ENCODE data around the gene HLA-G. TPM values are rescaled to one million over a fixed set of nuclear protein-coding genes. Genes with fewer than 3 reads are reported as not detected.

The HLA-G gene
- total and polyA plus RNA-seq, 2 donors (not counting 3 experiments of a cell fraction or from before 2014, with no cell fraction given): 0.24 TPM; not detected in 1

DNA sequence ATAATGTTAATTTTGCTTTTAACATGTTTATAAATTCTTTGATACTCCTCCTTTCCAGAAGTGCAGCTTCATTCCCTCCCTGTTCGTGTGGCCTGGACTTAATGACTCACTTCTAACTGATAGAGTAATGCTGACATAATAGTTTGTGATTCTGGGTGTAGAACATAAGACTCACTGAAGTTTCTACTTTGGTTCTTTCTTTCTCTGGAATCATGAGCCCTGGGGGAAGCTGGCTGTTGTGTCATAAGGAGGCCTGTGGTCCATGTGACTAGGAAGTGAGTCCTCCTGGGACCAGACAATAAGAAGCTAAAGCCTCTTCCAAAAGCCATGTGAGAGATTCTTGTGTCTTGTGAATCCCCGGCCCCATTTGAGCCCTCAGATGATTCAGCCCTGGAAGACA, 30.5 kb upstream of the HLA-G start:
- H2AFZ ChIP-seq (ENCODE audit: low read depth, low read length): no peak overlapping the region
- H3K4me2 ChIP-seq (ENCODE audit: insufficient read depth, low read length): no peak overlapping the region
- DNase-seq (ENCODE audit: low read depth, low spot score) (no peak), FAIRE-seq (no peak)
- POLR2A ChIA-PET: no interaction called here
- H3K27ac ChIP-seq (ENCODE audit: insufficient read depth, low read depth, low read length): no peak overlapping the region
- dilution Hi-C loops (cut with MboI; ENCODE audit: extremely low pct_ligation_motif_present, low sequenced_read_pairs) (loop anchor here (10.0 kb wide), 1 partner anchor 158 kb away; no protein-coding TSS in a partner anchor), intact Hi-C loops (cut with micrococcal nuclease) (no loop called here)
- H3K4me1 ChIP-seq (ENCODE audit: control insufficient read depth, extremely low read depth, insufficient read depth, low read length): no peaks in the 10 kb centered on the region
- no peaks in the 10 kb centered on the region for H3K9me3 ChIP-seq (replicated peaks; ENCODE audit: control insufficient read depth, insufficient read depth, low read length)
- no peak overlapping the region for H3K4me3 ChIP-seq (replicated peaks in 1 of 3; ENCODE audit: insufficient read depth in 1 of 3, low read depth in 1 of 3, low read length in 3 of 3)
- no peaks in the 10 kb centered on the region for H3K9me1 ChIP-seq (replicated peaks; ENCODE audit: control insufficient read depth, extremely low read depth, insufficient read depth, low read length)
- H3K36me3 ChIP-seq (ENCODE audit: control insufficient read depth in 2 of 2, extremely low read depth in 1 of 2, insufficient read depth in 2 of 2, low read length in 2 of 2): no peaks in the 10 kb centered on the region
- TF ChIP-seq CTCF (IDR thresholded peaks at IDR 0.05; ENCODE audit: extremely low read depth in 1 of 2, insufficient read depth in 1 of 2, low read depth in 1 of 2, low read length in 2 of 2) (no peak), EZH2 (IDR thresholded peaks at IDR 0.05; ENCODE audit: borderline replicate concordance, low read depth, low read length, severe bottlenecking) (no peak), FOS (IDR thresholded peaks at IDR 0.05; ENCODE audit: borderline replicate concordance, insufficient read depth, low read length) (no peak), MYC (IDR thresholded peaks at IDR 0.05; ENCODE audit: low read depth, low read length) (no peak), JUN (IDR thresholded peaks at IDR 0.05; ENCODE audit: borderline replicate concordance, insufficient read depth, insufficient read length, low read depth) (no peak), POLR2A (IDR thresholded peaks at IDR 0.05; ENCODE audit: low read depth, low read length) (no peak)
- no peaks in the 10 kb centered on the region for H3K79me2 ChIP-seq (ENCODE audit: control insufficient read depth, insufficient read depth, low read length)
- CTCF ChIA-PET: interaction anchor here (1.1 kb wide), 1 partner anchor 59 kb away, joined by 6 read pairs; no protein-coding TSS in a partner anchor
- H4K20me1 ChIP-seq (replicated peaks; ENCODE audit: control insufficient read depth, extremely low read depth, insufficient read depth, low read length): no peaks in the 10 kb centered on the region
- H3K27me3 ChIP-seq (ENCODE audit: control insufficient read depth in 2 of 2, insufficient read depth in 2 of 2, low read length in 2 of 2): peaks cover 19 to 38% of the 10 kb centered on the region in 2 experiments
- no TSS peak for BruUV-seq (replicated peaks)
- no peak overlapping the region for H3K9ac ChIP-seq (replicated peaks; ENCODE audit: extremely low read depth, insufficient read depth, low read length)

DNA sequence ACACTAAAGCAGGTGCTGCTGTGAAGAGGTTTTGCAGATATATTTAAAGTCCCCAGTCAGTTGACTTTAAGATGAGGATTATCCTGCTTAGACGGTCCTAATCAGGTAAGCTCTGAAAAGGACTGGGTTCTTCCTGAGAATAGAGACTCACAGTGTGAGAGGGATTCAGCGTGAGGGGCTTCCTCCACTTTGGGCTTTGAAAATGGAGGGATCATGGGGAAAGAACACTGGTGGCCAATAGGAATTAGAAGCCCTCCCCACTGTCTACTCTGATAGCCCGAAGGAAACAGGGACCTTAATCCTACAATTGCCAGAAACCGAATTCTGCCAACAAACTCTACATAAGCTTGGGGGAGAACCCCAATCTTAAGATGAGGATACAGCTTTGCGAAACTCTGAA, 29.7 kb upstream of the HLA-G start:
- Histone ChIP-seq H3K9ac (replicated peaks; ENCODE audit: extremely low read depth, insufficient read depth, low read length) (no peak overlapping the region), H3K36me3 (ENCODE audit: control insufficient read depth in 2 of 2, extremely low read depth in 1 of 2, insufficient read depth in 2 of 2, low read length in 2 of 2) (no peaks in the 10 kb centered on the region), H3K4me3 (replicated peaks in 1 of 3; ENCODE audit: insufficient read depth in 1 of 3, low read depth in 1 of 3, low read length in 3 of 3) (no peak overlapping the region), H3K9me1 (replicated peaks; ENCODE audit: control insufficient read depth, extremely low read depth, insufficient read depth, low read length) (no peaks in the 10 kb centered on the region), H3K27ac (ENCODE audit: insufficient read depth, low read depth, low read length) (no peak overlapping the region), H3K4me1 (ENCODE audit: control insufficient read depth, extremely low read depth, insufficient read depth, low read length) (no peaks in the 10 kb centered on the region), H3K27me3 (ENCODE audit: control insufficient read depth in 2 of 2, insufficient read depth in 2 of 2, low read length in 2 of 2) (peaks cover 20 to 33% of the 10 kb centered on the region in 2 experiments), H3K79me2 (ENCODE audit: control insufficient read depth, insufficient read depth, low read length) (no peaks in the 10 kb centered on the region), H3K4me2 (ENCODE audit: insufficient read depth, low read length) (no peak overlapping the region), H2AFZ (ENCODE audit: low read depth, low read length) (no peak overlapping the region), H4K20me1 (replicated peaks; ENCODE audit: control insufficient read depth, extremely low read depth, insufficient read depth, low read length) (no peaks in the 10 kb centered on the region), H3K9me3 (replicated peaks; ENCODE audit: control insufficient read depth, insufficient read depth, low read length) (no peaks in the 10 kb centered on the region)
- ChIA-PET POLR2A (no interaction called here), CTCF (no interaction called here)
- no peak for TF ChIP-seq JUN (IDR thresholded peaks at IDR 0.05; ENCODE audit: borderline replicate concordance, insufficient read depth, insufficient read length, low read depth)
- no peak for TF ChIP-seq POLR2AphosphoS5 (IDR thresholded peaks at IDR 0.05; ENCODE audit: insufficient read depth, low read depth, low read length)
- no peak for TF ChIP-seq POLR2A (IDR thresholded peaks at IDR 0.05; ENCODE audit: low read depth, low read length)
- no peak for TF ChIP-seq CTCF (IDR thresholded peaks at IDR 0.05; ENCODE audit: extremely low read depth in 1 of 2, insufficient read depth in 1 of 2, low read depth in 1 of 2, low read length in 2 of 2)
- TF ChIP-seq EZH2 (IDR thresholded peaks at IDR 0.05; ENCODE audit: borderline replicate concordance, low read depth, low read length, severe bottlenecking): no peak
- TF ChIP-seq FOS (IDR thresholded peaks at IDR 0.05; ENCODE audit: borderline replicate concordance, insufficient read depth, low read length): no peak
- no peak for TF ChIP-seq GATA2 (IDR thresholded peaks at IDR 0.05; ENCODE audit: insufficient read depth, insufficient read length, low read depth, low read length)
- no peak for TF ChIP-seq MYC (IDR thresholded peaks at IDR 0.05; ENCODE audit: low read depth, low read length)
- DNase-seq (ENCODE audit: low read depth, low spot score) (no peak), FAIRE-seq (no peak)
- intact Hi-C loops (cut with micrococcal nuclease) (no loop called here), dilution Hi-C loops (cut with MboI; ENCODE audit: extremely low pct_ligation_motif_present, low sequenced_read_pairs) (loop anchor here (10.0 kb wide), 1 partner anchor 157 kb away; no protein-coding TSS in a partner anchor)
- no TSS peak for BruUV-seq (replicated peaks)

Data from endothelial cell of umbilical vein (primary cell).